GM20000 (cell line): ENCODE results near the gene ASTN1.

ENCODE experiments used
- DNase-seq: peaks from one replicate; pipeline ENCODE4 v3.0.0; 2012; ENCODE audit warnings: low spot score
- CTCF ChIP-seq: IDR thresholded peaks from 2 replicates; pipeline ENCODE4 v1.5.1; 2012; ENCODE audit warnings: mild to moderate bottlenecking, control low read depth; ENCODE audit errors: extremely low read depth, missing control alignments

ASTN1 gene

DNA sequence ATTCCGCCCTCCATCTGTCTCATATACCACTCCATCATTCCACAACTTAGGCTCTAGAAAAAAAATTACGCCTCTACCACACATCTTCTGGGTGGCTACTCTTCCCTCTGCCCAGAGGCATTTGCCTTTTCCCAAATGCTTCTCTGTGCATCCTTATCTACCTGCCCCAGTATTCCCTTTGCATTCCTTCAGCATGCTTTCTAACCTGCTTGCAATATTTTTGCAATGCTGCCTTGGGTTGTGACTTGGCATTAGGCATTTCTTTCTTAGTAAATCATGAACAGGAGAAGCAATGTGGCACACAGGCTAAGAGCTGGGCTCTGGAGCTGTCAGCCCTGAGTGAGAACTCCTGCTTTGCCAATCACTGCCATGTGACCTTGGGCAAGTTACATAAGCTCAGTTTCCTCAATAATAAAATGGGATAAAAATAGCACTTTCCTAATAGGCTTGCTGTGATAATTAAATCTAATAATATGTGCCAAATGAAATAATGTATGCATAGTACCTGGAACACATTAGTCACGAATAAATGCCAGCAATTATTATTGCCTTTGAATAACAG, 276.0 kb downstream of the ASTN1 start:
- DNase-seq = no peak
- no peak for TF ChIP-seq CTCF

- no peak for TF ChIP-seq CTCF
- DNase-seq = no peak
Observed at GRCh38 chr1:176885751-176886150, 278.8 kb downstream of the ASTN1 start.

DNA sequence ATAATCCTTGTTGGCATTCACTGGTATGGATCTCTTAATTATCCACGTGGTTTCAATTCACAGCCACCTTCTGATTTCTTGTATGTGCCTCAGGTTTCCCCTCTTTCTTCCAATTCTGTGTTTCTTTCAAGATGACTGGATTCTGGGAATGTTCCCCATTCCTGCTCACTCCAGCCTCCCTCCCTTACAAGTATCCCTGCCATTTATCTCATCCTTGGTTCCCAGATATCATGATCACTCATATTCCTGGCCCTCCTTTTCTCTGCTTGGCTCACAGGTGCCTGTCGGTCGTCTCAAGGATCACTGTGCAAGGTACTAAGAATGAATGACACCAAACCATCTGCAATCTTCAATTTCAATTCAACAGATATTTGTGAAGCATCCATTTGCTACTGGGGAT, 279.2 kb downstream of the ASTN1 start:
- DNase-seq = no peak
- no peak for TF ChIP-seq CTCF

DNA sequence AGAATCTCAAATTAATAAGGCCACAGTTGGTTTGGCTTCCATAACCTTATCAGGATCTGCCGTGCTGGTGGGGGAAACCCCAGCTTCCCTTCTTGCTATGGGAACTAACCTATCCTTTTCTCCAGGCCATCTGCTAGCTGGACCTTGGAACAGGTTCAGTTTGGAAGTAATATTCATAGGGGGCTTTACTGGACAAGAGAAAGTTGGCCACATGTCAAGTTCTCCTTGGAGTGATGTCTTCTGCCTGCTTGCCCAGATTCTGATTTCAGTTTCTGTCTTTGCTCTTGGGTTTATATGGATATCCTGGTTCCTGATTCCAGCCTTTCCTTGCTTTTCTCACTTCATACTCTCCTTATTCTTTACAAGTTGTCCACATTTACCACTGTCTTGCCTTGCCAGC, 279.6 kb downstream of the ASTN1 start:
- no peak for DNase-seq
- TF ChIP-seq CTCF = no peak

DNA sequence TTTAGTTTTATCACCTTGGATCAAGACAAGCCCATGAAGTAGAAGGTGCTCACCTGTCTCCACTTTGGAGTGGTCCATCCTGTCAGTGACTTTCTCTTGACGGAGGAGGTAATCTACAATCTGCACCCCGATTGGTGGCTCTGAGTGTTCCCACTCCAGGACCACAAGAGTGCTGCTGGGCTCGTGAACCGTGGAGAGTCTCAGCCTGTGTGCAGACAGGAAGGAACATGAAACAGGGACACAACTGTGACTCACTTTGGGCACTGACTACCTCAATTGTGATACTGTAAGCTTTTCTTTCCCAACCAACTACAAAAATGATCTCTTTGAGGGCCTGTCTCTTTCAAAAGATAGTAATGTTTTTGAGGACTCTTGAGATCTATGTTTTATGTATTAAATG, 280.2 kb downstream of the ASTN1 start:
- DNase-seq = no peak
- TF ChIP-seq CTCF = no peak

GRCh38 chr1:176880955-176881595, 283.4 kb downstream of the ASTN1 start:
- TF ChIP-seq CTCF = peak; percentile 86
- DNase-seq = peak; percentile 57

GRCh38 chr1:176879784-176880620, 284.5 kb downstream of the ASTN1 start:
- no peak for TF ChIP-seq CTCF
- DNase-seq = no peak
